LHCN-M2 (cell line): ENCODE results near the gene ARSI. TPM values are rescaled to one million over a fixed set of nuclear protein-coding genes. Genes with fewer than 3 reads are reported as not detected.

Experiments
- DNase-seq: peaks from one replicate; pipeline ENCODE4 v3.0.0-alpha.2; 2012; ENCODE audit warnings: low read depth
- polyA plus RNA-seq: library from polyadenylated mRNA; unstranded; fragments of >200 nt; gene quantifications from one replicate; pipeline ENCODE4 v1.2.1, GENCODE V29; 2012; ENCODE audit warnings: missing spikeins
- total RNA-seq: library from RNA; depleted of rRNA; stranded (reverse); fragments of >200 nt; gene quantifications from 2 replicates; pipeline ENCODE4 v1.2.3, GENCODE V29; 2014; rRNA removed

The ARSI gene
- 6.2 and 11.0 TPM in 2 replicates for total RNA-seq
- polyA plus RNA-seq: 1.8 TPM

GRCh38 chr5:150302301-150303069, at the start of gene ARSI:
TSS of gene ARSI (minus strand) at chr5:150302905. CDS start at chr5:150302373, 532 bp downstream.
- DNase-seq: no peak

DNA sequence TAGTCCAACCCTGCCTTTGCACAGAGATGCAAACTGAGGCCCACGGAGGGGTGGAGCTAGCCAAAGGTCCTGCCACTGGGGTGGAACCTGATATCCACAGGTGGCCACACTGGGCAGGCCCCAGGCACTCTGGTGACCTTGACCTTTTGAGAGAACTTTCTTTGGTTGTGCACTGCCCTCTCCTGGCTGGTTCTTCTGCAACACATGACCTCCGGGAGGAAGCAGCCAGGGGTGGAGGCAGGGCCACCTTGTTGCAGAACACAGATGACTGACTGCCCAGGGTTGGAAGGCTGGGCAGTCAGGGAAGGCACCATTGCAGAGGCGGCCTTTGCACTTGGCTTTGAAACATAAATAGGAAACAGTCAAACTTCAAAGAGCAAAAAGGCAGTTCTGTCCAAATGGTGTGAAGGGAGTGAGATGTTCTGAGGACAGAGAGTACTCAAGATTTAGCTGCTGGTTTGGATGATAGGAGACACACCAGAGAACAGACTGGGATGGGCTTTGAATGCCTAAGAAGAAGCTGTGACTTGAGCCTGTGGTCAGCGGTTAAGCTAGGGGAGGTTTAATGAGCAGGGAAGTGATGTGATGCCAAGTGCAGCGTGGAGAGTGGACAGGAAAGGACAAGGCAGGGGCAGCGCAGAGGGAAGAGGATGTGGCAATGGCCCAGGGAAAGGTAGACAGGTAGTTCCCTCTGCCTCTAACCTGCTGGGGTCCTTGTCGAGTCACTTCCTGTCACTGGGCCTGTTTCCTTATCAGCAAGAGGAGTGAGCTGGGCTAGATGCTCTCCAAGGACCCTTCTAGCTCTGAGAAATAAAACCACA, 48.0 kb upstream of the ARSI start:
- DNase-seq: peak; percentile 74

- no peak for DNase-seq
These were observed 47.1 kb upstream of the ARSI start for GRCh38 chr5:150349681-150350275.

DNA sequence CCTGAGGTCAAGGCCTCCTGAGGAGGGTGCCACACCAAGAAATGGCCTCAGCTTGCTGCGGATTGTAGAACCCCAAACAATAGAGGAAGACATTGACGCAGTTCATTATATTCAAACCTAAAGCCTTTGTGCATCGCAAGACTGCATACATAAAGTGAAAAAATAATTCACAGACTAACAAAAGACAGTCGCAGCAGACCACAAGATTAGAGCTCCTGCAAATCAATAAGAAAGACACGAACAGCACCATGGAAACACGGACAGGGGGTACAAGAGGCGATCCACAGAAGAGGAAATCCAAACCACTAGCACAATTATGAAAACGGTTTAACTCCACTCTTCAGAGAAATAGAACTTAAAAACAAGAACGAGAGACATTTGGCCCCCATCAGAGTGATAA, 44.7 kb upstream of the ARSI start:
- DNase-seq: no peak

GRCh38 chr5:150347003-150347402, 44.3 kb upstream of the ARSI start:
- no peak for DNase-seq

GRCh38 chr5:150346592-150346991, 43.9 kb upstream of the ARSI start:
- no peak for DNase-seq

DNA sequence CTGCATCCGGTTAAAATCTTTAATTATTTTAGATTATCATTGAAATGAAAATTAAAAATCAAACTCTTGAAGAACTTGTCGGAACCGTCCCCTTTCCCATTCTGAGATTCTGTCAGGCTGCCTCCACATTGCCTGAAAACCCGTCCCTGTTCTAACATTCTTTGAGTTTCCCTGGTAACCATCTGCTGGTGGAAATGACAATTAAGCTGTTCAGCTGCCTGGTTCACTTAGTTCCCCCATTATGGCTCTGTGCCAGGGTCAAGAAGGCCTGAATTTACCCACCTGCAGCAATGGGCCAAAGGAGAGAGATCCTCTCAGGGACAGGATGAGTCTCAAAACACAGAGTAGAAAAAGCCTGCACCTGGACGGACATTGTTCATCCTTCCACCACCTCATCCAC, 43.0 kb upstream of the ARSI start:
- no peak for DNase-seq

DNA sequence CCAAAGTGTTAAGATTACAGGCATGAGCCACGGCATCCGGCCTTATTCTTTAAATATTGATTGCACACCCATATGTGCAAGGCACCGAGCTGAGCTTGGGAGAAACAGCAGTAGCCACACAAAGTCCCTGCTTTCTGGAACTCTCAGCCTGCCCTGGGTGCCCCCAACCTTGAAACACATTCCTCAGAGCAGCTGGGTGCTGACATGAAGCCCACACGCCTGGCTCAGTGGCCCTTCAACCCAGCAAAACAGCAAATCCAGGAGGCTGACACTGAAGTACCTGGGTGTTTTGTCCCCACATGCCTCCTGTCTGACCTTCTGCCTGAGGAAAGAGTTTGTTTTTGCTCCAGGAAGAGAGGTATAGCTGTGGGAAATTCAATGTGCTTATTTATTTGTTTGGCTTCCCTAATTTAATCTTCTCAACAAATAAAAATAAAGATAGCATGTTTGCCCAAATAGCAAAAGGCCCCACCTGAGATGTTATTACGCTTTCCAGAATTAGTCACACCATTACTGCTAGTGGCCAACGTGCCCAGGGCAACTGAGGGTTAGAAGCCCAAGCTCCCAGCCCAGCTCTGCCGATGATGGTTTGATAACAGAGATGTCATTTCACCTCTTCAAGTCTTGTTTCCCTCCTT, 41.4 kb upstream of the ARSI start:
- no peak for DNase-seq

GRCh38 chr5:150342583-150342982, 39.9 kb upstream of the ARSI start:
- DNase-seq: no peak

GRCh38 chr5:150341989-150342388, 39.3 kb upstream of the ARSI start:
- no peak for DNase-seq

GRCh38 chr5:150341331-150341730, 38.6 kb upstream of the ARSI start:
- DNase-seq: no peak

- DNase-seq: no peak
These were observed 38.0 kb upstream of the ARSI start for GRCh38 chr5:150340614-150341255.

DNA sequence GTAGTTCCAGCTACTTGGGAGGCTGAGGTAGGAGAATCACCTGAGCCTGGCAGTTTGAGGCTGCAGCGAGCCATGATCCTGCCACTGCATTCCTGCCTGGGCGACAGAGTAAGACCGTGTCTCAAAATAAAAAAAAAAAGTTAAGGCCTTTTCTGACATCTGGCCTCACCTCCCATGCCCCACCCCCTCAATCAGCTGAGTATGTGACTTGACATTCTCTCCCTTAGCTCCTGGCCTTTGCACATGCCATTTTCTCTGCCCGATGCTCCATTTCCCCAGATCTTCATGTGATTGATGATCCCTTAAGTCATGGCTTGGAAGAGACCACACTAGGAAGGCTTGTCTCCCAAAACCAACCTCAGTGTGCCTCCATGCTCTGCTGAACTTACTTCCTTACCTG, 37.1 kb upstream of the ARSI start:
- DNase-seq: no peak

- peak; percentile 65 for DNase-seq
These were observed 36.5 kb upstream of the ARSI start for GRCh38 chr5:150339165-150339564.

- DNase-seq: no peak
These were observed 35.8 kb upstream of the ARSI start for GRCh38 chr5:150338546-150338945.

DNA sequence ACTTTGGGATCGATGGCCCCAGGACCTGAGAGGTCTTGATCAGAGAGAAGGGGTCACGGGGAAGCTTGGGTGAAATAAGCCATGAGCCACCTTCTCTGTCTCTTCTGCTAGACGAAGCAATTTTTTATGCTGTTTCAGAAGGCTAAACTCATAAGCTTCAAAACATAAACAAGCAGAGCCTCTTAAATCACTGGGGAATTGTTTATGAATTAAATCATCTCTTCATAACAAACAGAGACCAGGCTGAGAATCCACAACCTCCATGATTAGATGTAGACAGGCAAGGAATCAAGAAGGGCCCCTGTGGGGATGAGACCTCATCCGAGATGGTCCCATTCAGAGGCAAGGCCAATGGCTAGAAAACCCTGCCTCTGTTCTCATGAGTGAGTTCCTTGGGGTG, 33.1 kb upstream of the ARSI start:
- no peak for DNase-seq

DNA sequence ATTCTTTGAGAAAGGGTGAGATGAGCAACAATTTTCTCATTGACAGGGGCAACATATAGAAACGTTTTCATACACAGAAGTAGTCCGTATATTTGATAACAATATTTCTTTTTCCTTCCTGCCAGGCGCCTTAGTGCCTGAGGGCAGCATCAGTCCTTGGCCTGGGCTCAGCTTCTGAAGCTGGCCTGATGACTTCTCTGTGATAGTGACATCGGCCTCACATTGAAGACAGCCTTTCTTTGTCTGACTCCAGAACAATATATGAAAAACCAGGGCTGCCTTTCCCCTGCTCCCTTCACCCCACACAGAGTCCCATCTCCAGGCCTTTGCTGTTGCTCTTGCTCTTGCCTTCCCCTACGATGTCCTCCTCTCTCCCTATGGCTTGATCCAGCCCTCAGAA, 30.7 kb upstream of the ARSI start:
- DNase-seq: no peak

DNA sequence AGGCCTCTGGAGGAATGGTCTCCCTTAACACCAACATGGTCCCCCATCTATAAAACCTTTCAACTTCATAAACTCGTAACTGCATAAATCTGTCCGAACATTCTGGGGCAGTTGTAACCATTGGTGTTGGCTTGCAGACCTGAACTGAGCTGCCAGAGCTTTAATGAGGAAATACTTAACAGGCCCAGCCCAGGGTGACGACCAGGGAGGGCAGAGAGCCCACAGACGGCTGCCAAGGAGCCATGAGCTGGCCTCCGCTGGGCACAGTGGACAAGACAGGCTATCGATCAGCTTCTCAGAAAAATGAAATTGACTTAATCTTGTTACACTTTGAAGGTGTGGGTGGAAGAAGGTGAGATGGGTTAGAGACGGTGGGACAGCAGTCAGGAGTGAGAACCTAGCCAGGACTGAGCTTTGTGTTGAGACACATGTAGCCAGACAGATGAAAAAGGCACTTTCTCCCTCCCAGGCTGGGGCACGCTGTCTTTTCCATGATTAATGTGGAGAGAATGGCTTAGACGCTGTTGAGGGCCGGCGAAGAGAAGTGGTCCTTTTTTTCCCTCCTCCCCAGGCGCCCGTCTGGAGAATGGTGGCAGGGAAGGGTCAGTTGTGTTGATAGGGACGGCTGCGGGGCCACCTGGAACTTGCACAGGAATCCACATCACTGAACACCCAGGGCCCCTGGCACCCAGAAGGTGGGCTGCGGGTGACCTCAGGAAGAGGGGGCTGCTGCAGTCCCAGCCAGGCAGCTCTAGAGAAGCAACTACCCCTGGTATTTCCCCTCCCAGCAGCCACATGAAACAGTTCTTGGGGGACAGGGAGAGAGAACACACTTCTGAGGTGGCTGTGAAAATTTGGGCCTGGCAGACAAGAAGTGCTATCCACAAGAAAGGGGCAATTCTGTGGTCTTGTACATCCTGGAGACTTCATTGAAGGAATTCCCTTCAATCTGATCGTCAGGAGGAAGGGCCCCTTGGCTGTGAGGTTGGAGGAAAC, 27.5 kb upstream of the ARSI start:
- no peak for DNase-seq

DNA sequence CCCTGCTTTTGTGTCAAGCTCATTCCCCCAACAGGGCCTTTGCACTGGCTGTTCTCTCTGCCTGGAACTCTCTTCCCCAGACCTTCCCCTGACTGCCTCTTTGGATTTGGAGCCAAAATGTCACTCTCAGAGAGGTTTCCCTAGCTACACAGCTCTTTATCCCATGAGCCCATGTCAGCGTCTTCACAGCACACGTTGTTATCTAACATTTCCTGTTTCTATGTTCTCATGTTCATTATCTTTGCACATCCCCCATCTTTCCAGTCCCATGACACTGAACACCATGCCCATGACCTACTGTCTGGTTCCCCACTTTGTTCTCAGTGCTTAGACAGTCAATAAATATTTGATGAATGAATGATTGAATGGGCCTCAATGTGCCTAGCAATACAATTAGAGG, 26.3 kb upstream of the ARSI start:
- no peak for DNase-seq

- DNase-seq: no peak
These were observed 25.8 kb upstream of the ARSI start for GRCh38 chr5:150328515-150328914.
